ENCODE results near the gene AFAP1L1. TPM values are rescaled to one million over a fixed set of nuclear protein-coding genes. Genes with fewer than 3 reads are reported as not detected.

Gene AFAP1L1
- 2.0 and 3.2 TPM in 2 replicates for total RNA-seq (2014; rRNA removed; shearing (Covaris generic))

DNA sequence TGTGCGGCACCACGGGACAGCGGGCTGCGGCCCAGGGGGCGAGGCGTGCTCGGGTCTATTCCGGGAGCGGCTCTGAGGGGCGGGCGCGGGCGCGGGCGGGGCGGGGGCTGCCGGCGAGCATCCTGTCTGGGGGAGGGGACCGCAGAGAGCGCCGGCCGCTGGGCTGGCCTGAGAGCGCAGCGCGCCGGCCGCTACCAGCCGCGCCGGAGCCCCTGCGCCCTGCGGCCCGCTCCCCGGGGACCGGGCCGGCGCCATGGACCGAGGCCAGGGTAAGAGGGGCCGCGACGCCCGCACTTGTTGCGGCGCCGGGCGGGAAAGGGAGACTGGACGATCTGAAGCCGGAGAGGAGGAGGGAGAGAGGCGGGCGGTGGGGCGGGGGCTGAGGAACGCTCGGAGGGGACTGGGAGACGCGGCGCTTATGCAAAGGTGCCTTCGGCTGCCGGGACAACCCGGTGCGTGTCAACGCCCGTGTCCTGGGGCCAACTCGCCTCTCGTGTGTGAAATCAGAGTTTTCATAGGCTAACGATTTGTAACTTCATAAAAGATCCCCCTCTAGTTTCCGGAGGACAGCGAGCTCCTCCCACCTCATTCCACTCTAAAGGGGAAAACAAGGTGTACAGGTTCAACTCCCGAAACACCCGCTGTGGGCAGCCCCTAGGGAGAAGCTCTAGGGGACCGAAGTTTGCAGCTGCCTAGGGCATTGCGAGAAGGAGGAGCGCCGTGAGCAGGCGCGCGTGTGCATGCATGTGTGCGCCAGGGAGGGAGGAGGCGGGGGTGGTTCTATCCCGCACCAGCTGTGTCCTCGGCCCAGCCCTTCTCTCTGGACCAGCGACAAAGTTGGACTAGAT, at the start of gene AFAP1L1:
Gene AFAP1L1, plus strand, starts transcription at position 144 of the 848 bp plus-strand sequence. Its CDS starts 110 bp downstream, at position 254.
- peak; percentile 48 for DNase-seq (ENCODE audit: low spot score)

- DNase-seq (ENCODE audit: low spot score): no peak
Measured at GRCh38 chr5:149223081-149223848, 48.4 kb upstream of the AFAP1L1 start.

- DNase-seq (ENCODE audit: low spot score): no peak
Measured at GRCh38 chr5:149224282-149224681, 47.4 kb upstream of the AFAP1L1 start.

GRCh38 chr5:149227168-149227826, 44.4 kb upstream of the AFAP1L1 start:
- DNase-seq (ENCODE audit: low spot score): peak; percentile 75

- peak; percentile 90 for DNase-seq (ENCODE audit: low spot score)
Measured at GRCh38 chr5:149228618-149229297, 42.9 kb upstream of the AFAP1L1 start.

GRCh38 chr5:149229298-149229937, 42.2 kb upstream of the AFAP1L1 start:
- no peak for DNase-seq (ENCODE audit: low spot score)

- no peak for DNase-seq (ENCODE audit: low spot score)
Measured at GRCh38 chr5:149235841-149236240, 35.8 kb upstream of the AFAP1L1 start.

GRCh38 chr5:149237662-149238061, 34.0 kb upstream of the AFAP1L1 start:
- DNase-seq (ENCODE audit: low spot score): no peak

GRCh38 chr5:149238540-149238939, 33.1 kb upstream of the AFAP1L1 start:
- no peak for DNase-seq (ENCODE audit: low spot score)

GRCh38 chr5:149239917-149240316, 31.7 kb upstream of the AFAP1L1 start:
- DNase-seq (ENCODE audit: low spot score): no peak

GRCh38 chr5:149240354-149240998, 31.2 kb upstream of the AFAP1L1 start:
- DNase-seq (ENCODE audit: low spot score): no peak

- no peak for DNase-seq (ENCODE audit: low spot score)
Measured at GRCh38 chr5:149242339-149242738, 29.3 kb upstream of the AFAP1L1 start.

GRCh38 chr5:149246906-149247305, 24.8 kb upstream of the AFAP1L1 start:
- DNase-seq (ENCODE audit: low spot score): no peak

DNA sequence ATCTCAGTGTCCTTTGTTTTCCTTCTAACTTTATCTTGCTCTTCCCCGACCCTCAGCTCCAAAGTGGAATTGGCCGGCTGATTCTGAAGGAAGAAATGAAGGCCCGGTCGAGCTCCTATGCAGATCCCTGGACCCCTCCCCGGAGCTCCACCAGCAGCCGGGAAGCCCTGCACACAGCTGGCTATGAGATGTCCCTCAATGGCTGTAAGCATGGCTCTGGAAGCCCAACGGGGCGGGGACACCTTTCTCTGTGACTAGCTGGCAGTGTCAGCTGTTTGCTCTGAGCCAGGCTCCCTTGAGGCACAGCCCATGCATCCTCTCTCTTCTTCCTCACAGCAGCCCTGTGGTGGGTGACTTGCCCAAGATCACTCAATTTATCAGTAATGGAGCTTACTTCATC, 23.9 kb upstream of the AFAP1L1 start:
- DNase-seq (ENCODE audit: low spot score): no peak

DNA sequence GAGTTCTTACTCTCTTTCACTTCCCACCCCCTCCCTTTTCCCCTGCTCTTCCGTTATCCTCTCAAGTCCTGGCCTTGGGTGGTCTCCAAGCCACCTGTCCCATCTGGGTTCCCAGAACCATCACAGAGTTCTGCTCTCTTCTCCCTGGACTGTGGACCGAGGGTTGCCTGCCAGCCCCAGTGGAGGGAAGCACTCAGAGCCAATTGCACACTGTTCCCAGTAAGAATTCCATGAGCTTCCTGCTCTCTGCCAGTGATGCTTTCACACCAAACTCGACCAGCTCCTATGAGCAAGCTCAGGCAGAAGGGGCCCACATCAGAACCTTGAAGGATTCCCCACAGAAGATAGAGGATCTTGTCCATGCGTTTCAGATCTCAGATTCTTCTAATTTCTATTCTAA, 20.1 kb upstream of the AFAP1L1 start:
- DNase-seq (ENCODE audit: low spot score): no peak

DNA sequence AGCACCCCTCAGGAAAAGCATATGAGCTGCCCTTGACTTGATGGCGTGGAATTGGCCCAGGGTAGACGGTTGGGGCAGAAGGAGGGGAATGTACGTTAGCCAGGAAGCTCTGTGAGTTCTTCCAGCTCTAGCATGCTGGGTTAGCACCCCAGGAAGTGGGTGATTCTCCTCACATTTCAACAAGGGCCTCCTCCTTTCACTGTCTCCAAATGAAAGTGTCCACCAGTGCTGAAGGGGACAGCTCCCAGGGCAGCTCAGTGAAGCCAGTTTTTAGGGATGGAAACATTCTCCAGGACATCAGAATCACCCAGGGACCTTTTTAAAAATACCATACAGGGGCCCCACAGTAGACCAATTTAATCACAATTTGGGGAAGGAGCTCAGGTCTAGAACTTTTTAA, 17.2 kb upstream of the AFAP1L1 start:
- no peak for DNase-seq (ENCODE audit: low spot score)

DNA sequence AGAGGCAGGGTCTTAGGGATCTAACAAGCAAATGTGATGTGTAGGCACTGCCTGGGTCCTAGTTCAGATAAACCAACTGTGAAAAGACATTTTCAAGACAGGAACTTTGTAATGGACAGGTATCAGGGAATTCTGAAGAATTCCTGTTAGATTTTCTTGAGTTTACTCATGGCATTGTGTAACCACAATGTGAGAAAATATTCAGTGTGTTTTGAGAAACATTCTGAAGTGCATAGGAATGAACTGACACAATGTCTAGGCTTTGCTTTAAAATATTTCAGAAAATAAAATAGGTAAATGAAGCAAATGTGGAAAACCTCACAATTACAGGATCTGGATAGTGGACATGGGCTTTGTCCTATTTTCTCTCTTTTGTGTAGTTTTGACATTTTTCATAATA, 15.2 kb upstream of the AFAP1L1 start:
- DNase-seq (ENCODE audit: low spot score): no peak

GRCh38 chr5:149257131-149257530, 14.5 kb upstream of the AFAP1L1 start:
- no peak for DNase-seq (ENCODE audit: low spot score)

- no peak for DNase-seq (ENCODE audit: low spot score)
Measured at GRCh38 chr5:149257889-149258705, 13.6 kb upstream of the AFAP1L1 start.

DNA sequence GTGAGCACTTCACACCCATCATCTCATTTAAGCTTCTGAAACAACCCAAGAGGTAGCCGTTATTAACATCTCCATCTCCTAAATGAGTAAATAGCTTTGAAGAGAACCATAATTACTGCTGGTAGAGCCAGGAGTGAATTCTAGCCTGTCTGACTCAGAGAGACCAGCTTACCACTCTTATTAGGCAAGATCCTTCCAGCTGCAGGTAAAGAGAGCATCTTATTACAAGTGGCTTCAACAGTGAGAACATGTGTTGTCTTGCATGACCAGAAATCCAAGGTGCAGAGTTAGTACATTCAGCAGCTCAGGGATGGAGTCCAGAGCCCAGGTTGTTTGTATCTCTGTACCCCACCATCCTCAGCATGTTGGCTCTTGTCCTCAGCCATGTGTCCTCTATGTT, 10.9 kb upstream of the AFAP1L1 start:
- no peak for DNase-seq (ENCODE audit: low spot score)
